Mucosa of stomach (tissue), 1 donor: ENCODE measurements around the gene SLITRK2.

ENCODE experiments used
- H3K27me3 ChIP-seq: one replicate; pipeline ENCODE4 v1.7.0; 2013; ENCODE audit warnings: mild to moderate bottlenecking, low read length; ENCODE audit not compliant: control insufficient read depth, insufficient read depth
- H3K36me3 ChIP-seq: one replicate; pipeline ENCODE4 v1.7.0; 2013; ENCODE audit warnings: low read length; ENCODE audit not compliant: control insufficient read depth, insufficient read depth
- H3K4me1 ChIP-seq: one replicate; pipeline ENCODE4 v1.7.0; 2013; ENCODE audit warnings: mild to moderate bottlenecking, low read length; ENCODE audit not compliant: control insufficient read depth, insufficient read depth
- H3K4me3 ChIP-seq: one replicate; pipeline ENCODE4 v1.7.0; 2013; ENCODE audit warnings: low read length
- H3K9ac ChIP-seq: one replicate; pipeline ENCODE4 v1.7.0; 2013; ENCODE audit warnings: mild to moderate bottlenecking, low read length, moderate library complexity
- H3K9me3 ChIP-seq: one replicate; pipeline ENCODE4 v1.7.0; 2013; ENCODE audit warnings: mild to moderate bottlenecking, low read length, moderate library complexity; ENCODE audit not compliant: control insufficient read depth
- donor health status: Pancreatic carcinoma.

The SLITRK2 gene

DNA sequence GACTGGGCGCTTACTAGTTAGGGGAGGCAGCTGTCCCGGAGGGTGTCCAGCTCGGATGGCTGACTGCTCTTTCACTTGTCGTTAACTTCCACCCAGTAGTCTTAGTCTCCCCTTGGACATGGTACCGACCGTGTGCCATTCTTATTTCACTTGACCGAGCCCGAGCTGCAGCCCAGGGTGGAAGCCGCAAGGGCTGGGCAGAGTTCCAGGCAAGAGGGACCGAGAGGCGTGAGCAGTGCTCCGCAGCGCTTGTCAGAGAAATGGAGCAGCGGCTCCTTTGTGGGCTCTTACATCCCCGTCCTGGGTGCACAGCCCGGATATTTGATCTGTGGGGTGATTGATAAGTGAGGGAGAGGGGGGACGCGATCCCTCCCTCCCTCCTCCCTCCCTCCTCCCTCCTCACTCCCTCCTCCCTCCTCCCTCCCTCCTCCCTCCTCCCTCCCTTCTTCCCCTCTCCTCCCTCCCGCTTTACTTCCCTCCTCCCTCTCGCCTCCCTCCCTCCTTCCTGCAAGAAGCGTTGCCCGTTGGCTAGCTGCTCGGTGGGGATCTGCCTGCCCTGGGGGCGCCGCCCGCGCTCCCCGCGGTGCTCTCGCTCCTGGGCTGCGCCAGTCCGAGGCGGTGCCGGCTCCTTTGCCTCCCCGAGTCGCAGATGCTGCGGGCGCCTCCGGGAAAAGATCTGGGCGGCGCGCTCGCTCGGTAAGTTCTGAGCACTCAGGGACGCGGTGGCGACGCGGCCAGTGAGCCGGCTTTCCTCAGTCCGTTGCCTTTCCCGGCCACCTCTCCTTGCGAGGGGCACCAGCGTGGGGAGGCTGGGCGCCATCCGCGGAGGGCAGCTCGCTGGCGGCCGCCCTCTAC lies at the start of gene SLITRK2:
TSS of gene SLITRK2 (plus strand) at position 499 of the 855 bp plus-strand sequence. CDS start 4,597 bp downstream, outside the sequence.
- Histone ChIP-seq H3K9me3 (no peaks in the 10 kb centered on the region), H3K4me3 (no peak within 1 kb of the TSS), H3K27me3 (peaks cover 17% of the 10 kb centered on the region), H3K9ac (no peak within 1 kb of the TSS), H3K36me3 (no peaks in the 10 kb centered on the region), H3K4me1 (no peaks in the 10 kb centered on the region)

DNA sequence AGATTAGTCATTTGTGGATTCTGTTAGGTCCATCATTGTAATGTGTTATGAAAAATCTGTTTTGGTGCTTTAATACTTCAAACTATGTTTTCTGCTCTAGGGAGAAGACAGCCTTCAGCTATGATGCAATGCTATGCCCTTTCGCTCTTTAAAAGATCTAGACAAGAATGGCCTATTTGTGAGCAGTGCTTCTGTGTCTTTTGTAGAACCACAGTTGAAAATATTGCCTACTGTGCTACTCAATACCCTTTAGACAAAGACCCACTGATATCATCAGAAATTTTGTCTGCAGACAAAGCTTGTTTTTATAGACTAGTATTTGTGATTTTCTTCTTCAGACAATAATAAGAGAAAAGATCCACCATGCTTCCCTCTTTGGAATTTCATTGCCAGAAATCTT lies 44.6 kb upstream of the SLITRK2 start:
- Histone ChIP-seq H3K9ac (no peak overlapping the region), H3K27me3 (no peaks in the 10 kb centered on the region), H3K4me3 (no peak overlapping the region), H3K4me1 (no peaks in the 10 kb centered on the region), H3K36me3 (no peaks in the 10 kb centered on the region), H3K9me3 (no peaks in the 10 kb centered on the region)

DNA sequence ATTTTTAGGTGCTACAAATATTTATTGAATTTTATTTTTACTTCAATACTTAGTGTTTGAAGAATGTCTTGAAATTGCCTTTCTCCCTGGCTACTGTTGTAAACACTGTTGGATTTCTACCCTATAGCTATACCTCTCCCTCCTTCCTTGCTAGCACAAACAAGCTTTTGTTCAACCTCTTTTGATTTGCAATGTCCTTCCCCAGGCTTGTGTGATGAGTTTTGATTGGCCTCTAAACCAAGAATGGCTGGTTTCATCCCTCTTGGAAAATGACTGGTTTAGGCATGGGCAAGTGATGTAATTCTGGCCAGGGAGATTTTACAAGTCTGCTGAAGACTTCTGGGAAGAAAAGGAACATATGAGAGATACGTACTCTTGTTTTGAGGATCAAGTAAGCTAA lies 25.3 kb upstream of the SLITRK2 start:
- Histone ChIP-seq H3K4me1 (no peaks in the 10 kb centered on the region), H3K9me3 (no peaks in the 10 kb centered on the region), H3K36me3 (no peaks in the 10 kb centered on the region), H3K4me3 (no peak overlapping the region), H3K27me3 (no peaks in the 10 kb centered on the region), H3K9ac (no peak overlapping the region)

GRCh38 chrX:145803508-145803907 lies 14.1 kb upstream of the SLITRK2 start:
- no peaks in the 10 kb centered on the region for H3K4me1 ChIP-seq
- H3K9me3 ChIP-seq = no peaks in the 10 kb centered on the region
- no peaks in the 10 kb centered on the region for H3K27me3 ChIP-seq
- no peak overlapping the region for H3K4me3 ChIP-seq
- H3K9ac ChIP-seq = no peak overlapping the region
- H3K36me3 ChIP-seq = no peaks in the 10 kb centered on the region

- Histone ChIP-seq H3K9ac (no peak overlapping the region), H3K27me3 (peaks cover under 1% of the 10 kb centered on the region), H3K36me3 (no peaks in the 10 kb centered on the region), H3K4me3 (no peak overlapping the region), H3K9me3 (no peaks in the 10 kb centered on the region), H3K4me1 (no peaks in the 10 kb centered on the region)
Measured at GRCh38 chrX:145813081-145813480, 4.5 kb upstream of the SLITRK2 start.

GRCh38 chrX:145816601-145817315 lies 871 bp upstream of the SLITRK2 start:
- Histone ChIP-seq H3K27me3 (peaks cover 17% of the 10 kb centered on the region), H3K4me3 (no peak overlapping the region), H3K9me3 (no peaks in the 10 kb centered on the region), H3K9ac (no peak overlapping the region), H3K36me3 (no peaks in the 10 kb centered on the region), H3K4me1 (no peaks in the 10 kb centered on the region)

DNA sequence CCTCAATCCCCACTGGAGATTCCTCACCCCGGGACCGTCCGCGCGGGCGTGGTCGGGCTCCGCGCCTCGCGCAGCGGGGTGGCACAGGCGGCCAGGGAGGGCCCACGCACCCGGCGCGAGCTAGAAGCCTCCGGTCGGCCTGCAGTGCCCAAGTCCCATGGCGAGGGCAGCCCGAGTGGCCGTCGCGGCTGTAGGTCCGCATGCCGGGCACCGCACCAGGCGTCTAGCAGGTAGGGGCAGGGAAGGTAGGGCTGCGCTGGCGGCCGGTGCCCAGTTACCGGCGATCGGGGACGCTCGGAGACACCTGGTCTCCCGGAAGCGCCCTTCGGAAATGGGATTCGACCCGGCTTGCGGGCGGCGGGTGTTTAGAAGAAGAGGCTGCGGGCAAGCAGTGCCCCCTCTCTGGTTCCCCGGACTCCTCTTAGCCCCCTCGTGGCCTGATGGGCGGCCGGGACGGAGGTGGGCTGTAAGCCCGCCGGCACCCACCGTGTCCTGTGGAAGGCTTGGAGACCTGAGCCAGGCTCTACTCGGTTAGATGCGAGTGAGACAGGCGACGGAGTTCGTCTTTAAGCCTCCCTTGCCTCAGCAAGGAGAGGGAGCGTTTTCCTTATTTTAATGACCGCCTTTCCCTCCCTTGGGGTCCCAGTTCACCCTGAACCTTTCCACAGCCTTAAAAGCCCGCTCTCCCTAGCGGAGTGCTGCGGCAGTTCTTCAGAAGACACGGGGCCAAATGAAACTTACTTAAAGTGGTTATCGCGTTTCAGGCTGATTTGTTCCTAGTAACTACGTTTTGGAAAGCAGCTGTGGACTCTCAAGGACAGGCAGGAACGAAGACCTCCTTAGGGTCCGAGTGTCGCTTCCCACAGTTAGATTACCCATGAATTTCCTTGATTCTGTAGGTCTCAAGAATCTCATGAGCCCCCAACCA lies 821 bp downstream of the SLITRK2 start:
- H3K9ac ChIP-seq = no peak overlapping the region

GRCh38 chrX:145820825-145821224 lies 3.2 kb downstream of the SLITRK2 start:
- no peaks in the 10 kb centered on the region for H3K9me3 ChIP-seq
- H3K9ac ChIP-seq = no peak overlapping the region
- H3K27me3 ChIP-seq = peaks cover 17% of the 10 kb centered on the region
- H3K4me1 ChIP-seq = no peaks in the 10 kb centered on the region
- no peaks in the 10 kb centered on the region for H3K36me3 ChIP-seq
- H3K4me3 ChIP-seq = no peak overlapping the region

More for the DNA sequence above, 821 bp downstream of the SLITRK2 start:
- H3K36me3 ChIP-seq = no peaks in the 10 kb centered on the region
- no peaks in the 10 kb centered on the region for H3K4me1 ChIP-seq
- no peak overlapping the region for H3K4me3 ChIP-seq
- H3K27me3 ChIP-seq = peaks cover 17% of the 10 kb centered on the region
- H3K9me3 ChIP-seq = no peaks in the 10 kb centered on the region

DNA sequence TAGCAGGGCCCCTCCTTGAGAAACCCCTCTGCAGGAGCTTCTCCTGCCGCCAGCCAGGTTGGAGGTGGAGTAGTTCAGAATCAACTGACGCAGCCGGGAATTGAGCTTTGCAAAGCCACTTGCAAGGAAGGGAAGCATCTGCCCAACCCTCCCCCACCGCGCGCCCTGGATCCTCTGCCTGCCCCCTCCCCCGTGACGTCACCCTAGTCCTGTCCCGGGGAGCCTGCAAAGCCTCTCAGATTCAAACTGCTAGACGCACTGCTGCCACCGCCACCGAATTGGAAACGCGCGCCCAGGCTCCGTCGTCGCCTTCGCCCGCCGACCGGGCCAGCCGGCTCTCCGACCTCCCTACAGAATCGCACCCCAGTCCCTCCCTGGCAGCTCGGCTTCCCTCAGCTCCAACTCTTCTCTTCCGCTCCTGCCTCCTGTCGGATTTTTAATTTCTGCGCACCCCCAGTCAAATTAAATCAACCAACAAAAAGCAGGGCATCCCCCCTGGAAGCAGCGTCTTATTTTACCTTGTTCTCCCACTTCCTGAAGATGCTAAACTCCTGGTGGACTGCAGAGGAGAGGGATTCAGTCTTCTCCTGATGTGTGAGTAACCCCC lies 3.8 kb downstream of the SLITRK2 start:
- Histone ChIP-seq H3K36me3 (no peaks in the 10 kb centered on the region), H3K4me3 (no peak overlapping the region), H3K9ac (no peak overlapping the region), H3K9me3 (no peaks in the 10 kb centered on the region), H3K27me3 (peaks cover 17% of the 10 kb centered on the region), H3K4me1 (no peaks in the 10 kb centered on the region)

DNA sequence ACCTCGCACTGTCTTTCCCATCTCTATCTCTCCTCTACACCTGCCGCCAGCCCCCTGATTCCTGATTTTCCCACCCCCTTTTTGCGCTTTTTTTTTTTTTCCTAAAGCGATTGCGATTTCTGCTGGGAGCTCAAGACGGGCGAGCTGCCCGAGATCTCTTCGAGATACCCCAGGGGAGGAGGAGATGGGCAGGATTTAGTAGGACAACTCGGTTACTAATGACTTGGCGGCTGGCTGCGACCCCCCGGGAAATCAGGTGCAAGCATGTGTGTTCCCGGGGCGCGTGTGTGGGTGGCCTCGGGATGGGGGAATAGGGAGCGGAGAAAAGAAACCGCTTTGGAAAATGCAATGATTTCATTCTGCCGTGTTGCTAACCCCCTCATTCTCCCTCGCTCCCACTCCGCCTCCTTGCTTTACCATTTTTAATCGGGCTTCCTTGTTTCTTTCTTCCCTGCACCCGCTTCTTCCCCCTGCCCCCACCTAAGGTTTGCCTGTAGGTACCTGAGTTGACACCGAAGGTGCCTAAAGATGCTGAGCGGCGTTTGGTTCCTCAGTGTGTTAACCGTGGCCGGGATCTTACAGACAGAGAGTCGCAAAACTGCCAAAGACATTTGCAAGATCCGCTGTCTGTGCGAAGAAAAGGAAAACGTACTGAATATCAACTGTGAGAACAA lies 4.4 kb downstream of the SLITRK2 start:
- Histone ChIP-seq H3K9me3 (no peaks in the 10 kb centered on the region), H3K9ac (no peak overlapping the region), H3K27me3 (peaks cover 17% of the 10 kb centered on the region), H3K4me1 (no peaks in the 10 kb centered on the region), H3K36me3 (no peaks in the 10 kb centered on the region), H3K4me3 (no peak overlapping the region)

- Histone ChIP-seq H3K9me3 (no peaks in the 10 kb centered on the region), H3K4me1 (no peaks in the 10 kb centered on the region), H3K4me3 (no peak overlapping the region), H3K27me3 (peaks cover 17% of the 10 kb centered on the region), H3K36me3 (no peaks in the 10 kb centered on the region), H3K9ac (no peak overlapping the region)
Measured at GRCh38 chrX:145823132-145823531, 5.5 kb downstream of the SLITRK2 start.
